ENCODE data around the gene IL1RAPL1.

Gene IL1RAPL1

DNA sequence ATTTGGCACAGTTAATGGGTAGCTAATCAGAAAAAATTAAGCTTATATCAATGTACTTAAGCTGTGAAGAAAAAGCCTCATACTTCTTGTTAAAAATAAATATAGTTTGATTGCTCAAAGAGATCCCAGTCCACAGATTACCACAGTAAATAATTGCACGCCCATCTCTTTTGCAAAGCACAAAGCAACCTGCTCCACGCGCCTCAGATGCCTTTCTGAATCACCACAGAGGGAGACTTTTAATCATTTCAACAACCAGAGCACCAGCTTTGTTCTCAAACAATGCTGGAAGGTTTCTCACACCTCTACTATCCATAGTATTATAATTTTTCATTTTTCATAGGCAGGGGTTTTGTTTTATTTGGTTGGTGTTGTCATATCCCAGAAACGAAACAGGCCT lies 1289.5 kb downstream of the IL1RAPL1 start:
- DNase-seq (ENCODE audit: low read depth in 2 of 2) = no peak

DNA sequence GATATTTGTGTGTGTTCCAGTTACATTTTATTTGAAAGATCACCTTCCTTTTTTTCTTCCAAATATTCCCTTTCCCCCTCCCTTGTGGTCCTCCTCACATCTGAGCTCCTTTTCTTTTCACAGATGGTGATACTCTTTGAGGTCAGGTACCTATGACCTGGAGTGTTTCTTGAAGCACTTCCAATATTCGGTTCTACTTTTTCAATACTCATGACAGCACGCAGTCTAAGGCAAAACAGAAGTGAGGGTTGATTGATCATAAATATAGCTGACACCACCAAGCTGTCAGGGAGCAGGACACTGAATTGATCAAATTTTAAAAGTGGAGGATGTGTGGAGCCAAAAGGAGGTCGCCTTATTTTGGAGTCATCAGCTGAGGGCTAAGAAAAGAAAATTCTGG lies 1293.7 kb downstream of the IL1RAPL1 start:
- DNase-seq (ENCODE audit: low read depth in 2 of 2) = no peak

DNA sequence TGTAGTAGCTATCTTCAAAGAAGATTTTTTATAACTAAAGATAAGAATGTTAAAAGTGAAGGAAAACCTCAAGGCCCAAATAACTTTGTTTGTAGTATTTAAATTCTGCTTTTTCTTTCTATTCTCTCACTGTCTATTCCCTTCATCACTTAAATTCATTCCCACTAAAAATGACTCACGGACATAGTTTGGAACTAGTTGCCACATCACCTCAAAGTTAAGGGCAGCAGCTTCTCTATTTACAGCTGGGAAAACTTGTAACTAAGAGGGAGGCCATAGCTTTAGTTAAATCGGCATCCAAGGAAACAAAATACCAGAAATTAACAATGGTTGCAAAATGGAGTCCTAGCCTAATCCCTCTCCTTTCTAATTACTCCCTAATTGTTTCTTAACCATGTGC lies 1302.8 kb downstream of the IL1RAPL1 start:
- DNase-seq (ENCODE audit: low read depth in 2 of 2) = no peak

DNA sequence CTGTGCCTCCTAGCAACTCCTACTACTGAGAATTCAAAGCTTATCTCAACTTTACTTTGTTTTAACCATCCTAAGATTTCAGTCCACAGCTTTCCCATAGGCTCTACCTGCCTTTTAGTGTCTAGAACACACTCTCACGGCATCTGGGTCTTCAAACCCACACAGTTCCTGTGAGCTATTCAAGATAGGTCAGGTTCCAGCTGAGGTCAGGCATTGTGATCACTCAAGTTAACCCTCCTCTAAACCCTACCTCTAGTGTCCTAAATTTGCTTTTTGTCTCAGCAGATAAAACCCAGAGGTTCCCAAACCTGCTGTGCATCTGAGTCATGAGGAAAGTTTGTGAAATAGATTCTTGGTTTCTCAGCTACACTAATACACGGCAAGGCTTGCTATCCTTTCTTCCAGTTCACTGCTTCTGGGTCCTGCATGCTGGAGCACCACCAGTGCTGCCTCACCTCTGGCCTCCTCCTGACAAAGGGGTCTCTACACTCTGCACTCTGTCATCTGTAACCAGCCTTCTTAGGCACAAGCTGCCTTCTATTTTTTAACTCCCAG lies 1303.5 kb downstream of the IL1RAPL1 start:
- no peak for DNase-seq (ENCODE audit: low read depth in 2 of 2)

DNA sequence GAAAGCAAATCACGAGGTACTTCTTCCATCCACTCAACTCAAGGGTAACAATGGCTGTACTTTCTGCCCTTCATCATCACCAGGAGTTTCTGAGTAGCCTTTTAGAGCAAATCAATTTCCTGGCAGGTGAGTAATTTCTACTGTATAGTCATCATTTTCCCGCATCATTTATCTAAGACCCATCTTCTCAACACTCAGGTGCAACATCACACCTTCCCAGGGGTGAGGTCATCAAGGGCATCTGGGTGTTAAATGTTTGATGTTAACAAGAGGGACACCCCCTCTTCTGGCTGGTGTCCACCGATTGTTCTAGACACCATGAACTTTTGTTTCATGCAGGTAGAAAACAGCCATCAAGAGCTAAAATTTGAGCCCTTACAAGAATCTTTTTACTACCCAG lies 1314.8 kb downstream of the IL1RAPL1 start:
- DNase-seq (ENCODE audit: low read depth in 2 of 2) = no peak

DNA sequence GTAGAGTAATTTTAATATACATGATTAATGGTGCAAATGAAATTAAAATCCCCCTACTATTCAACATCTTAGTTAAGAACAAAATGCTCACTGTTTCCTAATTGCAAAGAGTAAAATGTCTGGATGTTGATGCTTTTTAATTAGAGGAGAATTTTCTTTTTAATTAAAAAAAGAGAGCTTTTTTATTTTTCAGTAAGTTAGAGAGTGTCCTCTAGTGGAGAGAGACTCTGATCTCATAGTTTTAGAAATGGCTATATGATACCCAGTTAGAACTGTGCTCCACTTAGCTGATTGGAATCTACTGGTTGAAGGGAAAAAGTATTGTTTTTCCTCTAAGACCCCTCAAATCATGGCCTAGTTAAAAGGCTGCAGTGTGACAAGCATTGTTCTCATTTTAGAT lies 1316.1 kb downstream of the IL1RAPL1 start:
- no peak for DNase-seq (ENCODE audit: low read depth in 2 of 2)

DNA sequence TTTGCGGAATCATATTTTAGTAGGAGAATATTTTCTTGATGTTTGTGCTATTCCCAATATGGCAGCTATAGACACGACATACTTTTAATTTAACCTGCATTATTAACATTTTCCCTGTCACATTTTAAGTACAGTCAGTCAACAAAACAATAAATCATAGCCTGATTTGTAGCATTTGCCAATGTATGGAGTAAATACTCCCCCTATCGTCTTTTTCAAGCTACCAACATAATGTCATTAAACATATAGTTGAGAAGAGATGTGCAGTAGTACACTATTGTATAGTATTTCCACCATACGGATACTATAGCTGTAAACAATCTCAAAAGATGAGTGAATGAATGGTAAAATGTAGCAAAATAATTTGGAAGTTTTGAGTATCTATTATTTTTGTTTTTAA lies 1324.4 kb downstream of the IL1RAPL1 start:
- DNase-seq (ENCODE audit: low read depth in 2 of 2) = no peak

DNA sequence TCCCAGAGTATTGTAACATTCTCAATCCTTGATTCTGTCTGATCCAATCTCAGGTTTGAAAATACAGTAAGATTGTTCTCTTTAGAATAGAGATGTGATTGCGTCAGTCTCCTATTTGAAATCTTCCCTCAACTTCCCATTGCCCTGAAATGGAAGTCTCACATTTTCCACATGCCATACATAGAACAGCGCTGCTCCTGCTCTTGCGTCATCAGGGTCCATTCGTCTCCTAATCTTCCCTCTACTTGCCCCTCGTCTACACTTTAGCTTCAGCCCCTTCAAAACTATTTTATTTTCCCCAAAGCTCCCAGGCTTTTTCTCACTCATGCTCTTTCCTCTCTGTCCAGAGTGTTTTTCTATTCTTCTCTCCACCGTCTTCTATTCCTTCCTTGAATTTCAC lies 1326.4 kb downstream of the IL1RAPL1 start:
- DNase-seq (ENCODE audit: low read depth in 2 of 2) = no peak

DNA sequence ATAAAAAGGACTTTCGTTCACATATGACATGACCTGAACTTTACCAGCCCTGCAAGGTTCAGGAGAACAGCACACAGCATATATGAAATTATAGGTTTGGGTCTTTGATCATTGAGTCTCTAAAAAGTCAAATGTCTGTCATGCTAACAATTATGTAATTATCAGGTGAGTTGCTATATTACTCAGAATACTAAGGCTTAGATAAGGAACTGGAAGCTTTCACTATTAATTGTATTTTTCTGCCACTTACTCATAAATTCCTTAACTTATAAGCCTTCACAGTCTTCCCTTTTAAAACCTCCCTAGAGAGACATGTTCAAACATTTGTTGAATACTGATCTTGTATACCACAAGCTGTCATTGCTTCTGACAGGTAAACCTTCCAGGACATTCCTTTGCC lies 1335.4 kb downstream of the IL1RAPL1 start:
- no peak for DNase-seq (ENCODE audit: low read depth in 2 of 2)

DNA sequence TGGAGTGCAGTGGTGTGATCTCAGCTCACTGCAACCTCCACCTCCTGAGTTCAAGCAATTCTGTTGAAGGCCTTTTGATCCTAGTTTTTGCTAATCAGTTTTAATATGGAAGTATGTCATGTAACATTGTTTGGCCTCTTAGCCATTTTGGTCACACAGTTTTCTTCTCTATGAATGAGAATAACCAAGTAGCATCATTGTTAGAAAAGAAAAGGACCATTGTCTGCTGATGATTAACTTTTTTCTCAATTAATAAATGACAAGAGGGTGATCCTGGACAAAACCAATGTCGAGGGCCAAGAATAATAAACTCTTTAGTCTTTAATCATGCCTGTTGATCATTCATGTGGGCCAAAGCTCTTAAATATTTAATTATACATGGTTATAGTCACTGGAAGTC lies 1338.8 kb downstream of the IL1RAPL1 start:
- DNase-seq (ENCODE audit: low read depth in 2 of 2) = no peak

DNA sequence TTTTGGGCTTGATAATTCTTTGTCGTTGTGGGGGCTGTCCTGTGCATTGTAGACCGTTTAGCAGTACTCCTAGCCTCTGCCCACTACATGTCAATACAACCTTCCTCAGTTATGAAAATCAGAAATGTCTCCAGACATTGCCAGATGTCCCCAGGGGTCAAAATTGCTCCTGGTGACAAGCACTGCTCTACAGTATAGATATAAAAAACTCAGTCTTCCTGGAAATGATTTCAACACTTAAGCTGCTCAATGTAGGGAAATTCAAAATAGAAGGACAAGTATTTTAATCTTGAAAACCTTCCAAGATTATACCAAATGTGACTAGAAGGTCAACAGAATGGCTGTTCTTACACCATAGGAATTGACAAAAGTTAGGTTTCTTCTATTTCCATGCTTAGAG lies 1339.4 kb downstream of the IL1RAPL1 start:
- DNase-seq (ENCODE audit: low read depth in 2 of 2) = no peak

DNA sequence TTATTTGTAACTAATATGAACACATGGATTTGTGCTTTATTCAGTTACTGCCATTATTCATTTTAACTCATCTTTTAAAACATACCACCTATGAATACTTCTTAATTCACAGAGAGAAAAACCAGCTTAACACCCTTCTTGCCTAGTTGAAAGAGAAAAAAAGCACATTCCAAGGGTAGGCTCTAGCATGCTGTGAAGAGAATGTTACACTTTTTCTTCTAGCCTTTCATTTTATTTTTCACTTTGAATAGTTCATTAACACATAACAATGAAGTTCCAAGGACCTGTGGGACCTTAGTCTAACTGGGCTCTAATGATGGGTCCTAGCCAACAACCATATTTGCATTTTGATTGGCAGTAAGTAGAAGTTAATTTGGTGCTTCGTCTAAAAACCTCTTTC lies 1348.2 kb downstream of the IL1RAPL1 start:
- DNase-seq (ENCODE audit: low read depth in 2 of 2) = no peak

DNA sequence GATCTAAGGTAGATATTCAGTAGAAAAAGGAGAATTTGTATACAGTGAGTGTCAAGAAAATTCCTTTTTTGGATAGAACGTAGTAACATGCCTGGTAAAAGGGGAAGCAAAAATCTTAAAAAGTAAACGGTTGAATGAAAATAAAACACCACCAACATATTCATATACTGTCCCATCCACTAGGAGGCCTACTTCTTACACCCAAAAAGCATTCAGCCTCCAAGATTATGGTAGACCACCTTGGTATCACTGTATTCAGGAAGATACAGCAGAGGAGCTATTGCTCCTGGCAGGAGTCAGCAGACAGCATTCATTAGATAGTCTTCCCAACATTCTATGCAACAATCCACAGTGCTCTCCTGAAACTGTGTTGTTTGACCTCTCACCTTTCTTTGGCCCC lies 1353.5 kb downstream of the IL1RAPL1 start:
- DNase-seq (ENCODE audit: low read depth in 2 of 2) = no peak

DNA sequence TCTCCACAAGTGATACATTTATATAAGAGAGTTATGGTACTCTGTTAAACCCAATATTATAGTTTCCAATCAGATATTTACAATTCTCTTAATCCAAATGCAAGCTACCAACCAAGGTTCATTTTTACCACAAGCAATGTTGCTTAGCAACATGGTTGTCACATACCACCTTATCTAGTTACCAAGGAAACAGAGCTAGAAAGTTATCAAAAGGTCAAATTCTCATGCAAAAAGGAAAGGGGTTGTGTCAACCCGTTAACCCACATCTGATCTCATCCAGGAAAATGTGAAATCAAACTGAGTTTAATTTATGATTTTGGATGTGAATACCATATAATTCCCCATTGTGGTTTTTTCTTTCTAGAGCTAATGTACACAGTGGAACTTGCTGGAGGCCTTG lies 1354.0 kb downstream of the IL1RAPL1 start:
- no peak for DNase-seq (ENCODE audit: low read depth in 2 of 2)

DNA sequence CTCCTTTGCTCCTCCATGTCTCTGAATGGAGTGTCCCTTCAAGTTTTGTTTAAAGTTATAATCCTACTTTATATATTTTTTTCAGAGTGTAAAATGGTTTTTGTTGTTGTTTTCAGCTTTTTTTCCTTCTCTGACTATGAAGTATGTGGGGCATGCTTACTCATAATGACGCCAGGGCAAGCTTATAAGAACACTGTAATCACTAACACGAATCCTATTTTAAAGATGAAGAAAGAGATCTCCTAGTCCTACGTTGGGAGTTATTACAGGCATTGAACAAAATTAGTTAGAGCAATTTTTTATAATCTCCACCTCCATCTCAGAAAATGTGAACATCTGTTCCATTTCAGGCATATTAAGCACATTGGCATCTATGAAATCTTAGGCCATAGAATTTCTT lies 1360.0 kb downstream of the IL1RAPL1 start:
- DNase-seq (ENCODE audit: low read depth in 2 of 2) = no peak

DNA sequence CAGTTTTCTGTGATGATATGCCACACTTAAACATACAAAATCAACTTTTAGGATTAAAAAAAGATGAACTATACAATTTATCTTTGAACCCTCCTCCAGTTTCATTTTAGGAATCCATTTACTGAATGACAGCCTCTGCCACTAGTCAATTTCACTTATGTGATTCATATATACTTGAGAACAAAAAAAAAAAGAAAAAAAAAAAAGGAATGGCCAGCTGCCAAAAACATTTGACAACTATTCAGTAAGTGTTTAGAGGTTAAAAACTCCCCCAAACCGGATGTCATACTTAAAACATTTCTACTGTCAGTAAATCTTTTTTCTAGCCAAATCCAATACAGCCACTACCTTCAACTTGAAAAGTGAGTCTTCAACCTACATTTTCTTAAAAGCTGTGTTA lies 1361.4 kb downstream of the IL1RAPL1 start:
- DNase-seq (ENCODE audit: low read depth in 2 of 2) = no peak

DNA sequence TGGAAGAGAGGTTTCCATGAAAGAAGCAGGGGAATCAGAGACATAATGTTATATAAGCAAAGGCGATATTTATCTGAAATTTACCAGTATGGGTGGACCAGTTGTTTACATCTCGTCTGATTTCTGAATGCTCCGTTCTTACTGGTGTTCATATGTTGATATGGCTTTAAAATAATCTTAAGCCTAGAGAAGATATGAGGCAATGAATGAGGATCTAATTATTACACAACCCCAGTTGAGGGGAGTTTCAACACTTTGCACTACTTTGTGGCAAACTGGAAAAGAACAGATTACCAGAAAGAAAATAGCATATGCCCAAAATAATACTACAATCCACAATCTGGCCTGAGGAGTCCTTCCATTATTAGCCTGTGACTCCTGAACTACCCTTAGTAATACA lies 1364.8 kb downstream of the IL1RAPL1 start:
- DNase-seq (ENCODE audit: low read depth in 2 of 2) = no peak

DNA sequence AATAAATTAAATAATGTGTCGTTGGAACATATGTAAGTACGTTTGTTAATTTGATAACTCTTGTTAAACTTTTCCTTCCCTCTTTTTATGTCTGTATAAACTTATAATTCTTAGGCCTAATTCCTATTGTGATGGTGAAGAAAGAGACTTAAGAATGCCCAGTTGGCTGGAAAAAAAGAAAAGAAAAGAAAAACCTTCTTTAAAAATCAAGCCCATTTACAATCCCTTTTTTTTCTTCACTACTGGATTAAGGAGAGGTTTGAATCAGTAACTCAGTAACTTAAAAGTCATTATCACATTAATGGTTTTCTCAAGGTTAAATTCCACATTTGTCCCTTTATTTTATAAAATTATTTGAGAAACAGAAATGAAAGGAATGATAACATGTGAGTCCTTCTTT lies 1374.8 kb downstream of the IL1RAPL1 start:
- no peak for DNase-seq (ENCODE audit: low read depth in 2 of 2)

DNA sequence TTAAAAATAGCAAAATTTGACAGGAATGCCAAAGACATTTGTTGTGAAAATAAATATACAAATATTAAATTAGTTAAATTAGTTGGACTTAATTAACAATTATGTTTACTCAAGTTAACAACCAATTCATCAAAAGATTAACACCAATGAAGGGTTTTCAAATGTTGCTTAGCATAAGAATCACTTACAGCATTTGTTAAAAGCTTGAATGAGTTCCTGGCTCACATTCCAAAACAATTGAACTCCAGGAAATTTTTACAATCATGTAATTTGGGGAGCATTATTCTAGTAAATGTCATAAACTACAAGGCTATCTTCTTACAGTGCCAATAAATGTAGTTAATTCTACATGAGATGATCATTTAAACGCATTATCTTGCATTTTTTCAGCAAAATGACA lies 1378.4 kb downstream of the IL1RAPL1 start:
- DNase-seq (ENCODE audit: low read depth in 2 of 2) = no peak

DNA sequence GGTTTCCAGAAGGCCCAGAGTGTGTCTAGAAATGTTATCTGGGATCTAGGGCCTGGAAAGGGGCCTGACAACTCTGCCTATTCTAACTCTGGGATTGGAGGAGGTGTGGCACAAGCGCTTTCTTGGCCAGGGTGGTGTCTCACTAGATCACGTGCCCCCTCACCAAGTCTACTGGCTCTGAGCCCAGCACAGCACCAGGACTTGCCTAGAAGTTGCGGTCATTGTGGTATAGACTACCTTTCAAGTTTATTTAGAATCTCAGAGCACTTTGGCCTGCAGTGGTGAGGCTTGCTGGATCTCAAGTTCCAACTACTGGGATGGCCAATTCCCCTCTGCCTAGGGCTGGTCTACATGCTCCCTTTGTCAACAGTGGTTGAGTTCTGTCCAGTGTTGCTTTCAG lies 1404.8 kb downstream of the IL1RAPL1 start:
- no peak for DNase-seq (ENCODE audit: low read depth in 2 of 2)

DNA sequence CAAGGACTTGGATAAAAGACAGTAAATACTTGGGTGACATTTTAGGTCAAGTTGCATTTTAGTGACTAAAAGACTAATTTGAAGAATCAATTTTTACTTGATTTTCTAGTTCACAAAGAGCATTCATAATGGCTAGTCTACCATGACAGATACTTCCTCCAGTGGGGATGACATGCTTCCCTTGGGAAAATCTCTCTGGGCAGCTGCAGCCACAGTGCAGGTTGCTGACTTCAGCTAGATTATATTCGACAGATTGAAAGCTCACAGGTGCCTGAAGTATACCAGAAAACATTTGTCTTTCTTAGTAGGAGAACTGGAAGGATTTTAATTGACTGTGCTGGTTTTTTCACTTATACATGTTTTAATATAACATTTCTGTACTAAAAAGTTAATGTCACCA lies 1418.6 kb downstream of the IL1RAPL1 start:
- DNase-seq (ENCODE audit: low read depth in 2 of 2) = no peak
